Activated B cell treated with CpG ODN at 0.5 μM for 24 hours (primary cell): ENCODE data around the gene CDK14. TPM values are rescaled to one million over a fixed set of nuclear protein-coding genes. Genes with fewer than 3 reads are reported as not detected.

Experiments
- ATAC-seq: fragments of 200-7000 bp; cut with Tn5 transposase; one replicate; pipeline ENCODE4 v1.10.0; 2021; ENCODE audit warnings: low read depth, mild to moderate bottlenecking, moderate library complexity
- CTCF ChIA-PET: fragments of 350-600 bp; sonication (Branson Sonifier 250); formaldehyde crosslinking; loops from one replicate; lab custom pipeline; 2021; ENCODE audit warnings: antibody characterized with exemption; lab: Charles Lee
- POLR2A ChIA-PET: fragments of 350-600 bp; sonication (Branson Sonifier 250); formaldehyde crosslinking; loops from one replicate; lab custom pipeline; 2021; ENCODE audit warnings: antibody characterized with exemption; lab: Charles Lee
- DNase-seq: peaks from one replicate; pipeline ENCODE4 v3.0.0; 2022
- H3K27ac Mint-ChIP-seq: one replicate; pipeline ENCODE4 v1.8.0; 2020; ENCODE audit warnings: mixed read lengths
- H3K27me3 Mint-ChIP-seq: one replicate; pipeline ENCODE4 v1.8.0; 2021; ENCODE audit warnings: mixed read lengths
- H3K36me3 Mint-ChIP-seq: one replicate; pipeline ENCODE4 v1.8.0; 2021; ENCODE audit warnings: low read depth, mixed read lengths
- H3K4me1 Mint-ChIP-seq: one replicate; pipeline ENCODE4 v1.8.0; 2021; ENCODE audit warnings: mixed read lengths
- H3K4me3 Mint-ChIP-seq: one replicate; pipeline ENCODE4 v1.8.0; 2020; ENCODE audit warnings: mild to moderate bottlenecking, mixed read lengths
- H3K9me3 Mint-ChIP-seq: one replicate; pipeline ENCODE4 v1.8.0; 2020; ENCODE audit warnings: mixed read lengths
- intact Hi-C: fragments of 100-400 bp; cut with micrococcal nuclease; formaldehyde crosslinking; loops from one replicate; pipeline ENCODE4 v1.15.1; 2024
- total RNA-seq: library from RNA; stranded (reverse); gene quantifications from 2 replicates; pipeline ENCODE4 v1.2.3, GENCODE V29; 2022
- TF ChIP-seq, protein P1 (sequence below): fragments of 200-600 bp; IDR thresholded peaks from one replicate; pipeline ENCODE4 v1.8.0; 2022; ENCODE audit warnings: antibody characterized with exemption, mild to moderate bottlenecking

Gene CDK14
- total RNA-seq = 130 and 140 TPM in 2 replicates

DNA sequence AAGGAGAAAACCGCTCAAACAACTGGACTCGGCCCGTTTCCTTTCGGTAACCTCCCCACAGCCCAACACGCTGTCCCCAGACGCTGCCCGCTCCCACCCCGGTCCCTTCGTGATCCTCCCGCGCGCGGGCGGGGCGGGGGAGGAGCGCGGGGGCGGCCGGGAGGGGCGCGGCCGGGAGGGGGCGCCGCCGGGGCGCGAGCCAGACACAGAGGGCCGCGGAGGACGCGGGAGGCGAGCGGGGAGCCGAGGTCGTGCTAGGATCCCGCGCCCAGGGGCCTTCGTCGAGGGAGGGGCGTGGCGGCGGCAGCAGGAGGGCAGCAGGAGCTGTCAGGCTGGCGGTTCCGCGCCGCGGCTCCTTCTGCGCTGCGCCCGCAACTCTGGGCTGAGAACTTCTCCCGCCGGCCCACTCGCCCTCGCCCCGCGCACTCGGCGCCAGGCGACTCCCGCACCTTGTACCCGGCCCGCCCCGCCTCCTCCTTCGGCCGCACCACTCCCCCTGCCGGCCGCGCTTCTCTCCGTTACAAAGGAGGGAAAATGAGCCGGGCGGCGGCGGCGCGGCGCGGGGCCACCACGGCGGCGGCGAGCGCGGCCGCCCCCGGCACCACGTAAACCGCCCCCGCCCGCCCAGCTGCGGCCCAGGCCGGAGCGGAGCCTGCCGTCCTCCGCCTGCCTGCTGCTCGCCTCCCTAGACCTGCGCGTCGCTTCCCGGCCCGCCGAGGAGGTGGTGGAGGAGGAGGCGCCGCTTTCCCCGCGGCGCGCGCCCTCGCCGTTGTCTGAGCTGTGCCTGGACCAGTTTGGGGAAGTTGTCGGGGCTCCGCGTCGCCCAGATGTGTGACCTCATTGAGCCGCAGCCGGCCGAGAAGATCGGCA lies at the start of gene CDK14:
Gene CDK14 (plus strand): TSS at position 521 of the 870 bp plus-strand sequence. CDS start 307 bp downstream, at position 828.
- Mint-ChIP-seq H3K27me3 (no peaks in the 10 kb centered on the region), H3K36me3 (peaks cover 3% of the 10 kb centered on the region), H3K4me3 (peak within 1 kb of the TSS; percentile 96), H3K9me3 (no peaks in the 10 kb centered on the region), H3K4me1 (peaks cover 56% of the 10 kb centered on the region), H3K27ac (peak within 1 kb of the TSS; percentile 95)
- TF ChIP-seq, protein P1, sequence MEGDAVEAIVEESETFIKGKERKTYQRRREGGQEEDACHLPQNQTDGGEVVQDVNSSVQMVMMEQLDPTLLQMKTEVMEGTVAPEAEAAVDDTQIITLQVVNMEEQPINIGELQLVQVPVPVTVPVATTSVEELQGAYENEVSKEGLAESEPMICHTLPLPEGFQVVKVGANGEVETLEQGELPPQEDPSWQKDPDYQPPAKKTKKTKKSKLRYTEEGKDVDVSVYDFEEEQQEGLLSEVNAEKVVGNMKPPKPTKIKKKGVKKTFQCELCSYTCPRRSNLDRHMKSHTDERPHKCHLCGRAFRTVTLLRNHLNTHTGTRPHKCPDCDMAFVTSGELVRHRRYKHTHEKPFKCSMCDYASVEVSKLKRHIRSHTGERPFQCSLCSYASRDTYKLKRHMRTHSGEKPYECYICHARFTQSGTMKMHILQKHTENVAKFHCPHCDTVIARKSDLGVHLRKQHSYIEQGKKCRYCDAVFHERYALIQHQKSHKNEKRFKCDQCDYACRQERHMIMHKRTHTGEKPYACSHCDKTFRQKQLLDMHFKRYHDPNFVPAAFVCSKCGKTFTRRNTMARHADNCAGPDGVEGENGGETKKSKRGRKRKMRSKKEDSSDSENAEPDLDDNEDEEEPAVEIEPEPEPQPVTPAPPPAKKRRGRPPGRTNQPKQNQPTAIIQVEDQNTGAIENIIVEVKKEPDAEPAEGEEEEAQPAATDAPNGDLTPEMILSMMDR = no peak
- ATAC-seq (peak; percentile 66), DNase-seq (peak; percentile 79)
- ChIA-PET CTCF (interaction anchor here (1.0 to 3.3 kb wide), 15 partner anchors 10 to 438 kb away, joined by 3 to 21 read pairs (median 4); no protein-coding TSS in a partner anchor), POLR2A (interaction anchor here (0.6 to 1.7 kb wide), 12 partner anchors 10 to 422 kb away, joined by 3 to 5 read pairs (median 4); no protein-coding TSS in a partner anchor)
- intact Hi-C loops = loop anchor here (1.0 to 10.0 kb wide), 14 partner anchors 17 to 1851 kb away; partner anchors contain the start of genes AKAP9, CFAP69, CYP51A1 and FZD1

DNA sequence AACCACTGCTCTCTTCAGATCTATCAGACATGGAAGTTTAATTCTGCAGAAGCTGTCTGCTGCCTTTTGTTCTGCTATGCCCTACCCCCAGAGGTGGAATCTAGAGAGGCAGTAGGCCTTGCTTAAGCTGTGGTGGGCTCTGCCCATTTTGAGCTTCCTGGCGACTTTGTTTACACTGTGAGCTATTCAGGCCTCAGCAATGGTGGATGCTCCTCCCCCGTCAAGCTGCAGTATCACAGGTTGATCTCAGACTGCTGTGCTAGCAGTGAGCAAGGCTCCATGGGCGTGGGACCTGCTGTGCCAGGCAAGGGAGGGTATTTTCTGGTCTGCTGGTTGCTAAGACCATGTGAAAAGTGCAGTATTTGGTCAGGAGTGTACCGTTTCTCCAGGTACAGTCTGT lies 45.1 kb upstream of the CDK14 start:
- no peak for DNase-seq
- Mint-ChIP-seq H3K36me3 (no peaks in the 10 kb centered on the region), H3K4me1 (peaks cover 8% of the 10 kb centered on the region), H3K9me3 (no peaks in the 10 kb centered on the region), H3K27ac (no peak overlapping the region), H3K4me3 (no peak overlapping the region), H3K27me3 (peaks cover 3% of the 10 kb centered on the region)
- intact Hi-C loops = loop anchor here (5.0 kb wide), 2 partner anchors 156 to 1086 kb away; no protein-coding TSS in a partner anchor
- CTCF ChIA-PET = interaction anchor here (1.1 to 3.2 kb wide), 3 partner anchors 76 to 483 kb away, joined by 3 to 16 read pairs (median 10); no protein-coding TSS in a partner anchor
- ATAC-seq = no peak
- POLR2A ChIA-PET = no interaction called here
- TF ChIP-seq, protein P1 = no peak

DNA sequence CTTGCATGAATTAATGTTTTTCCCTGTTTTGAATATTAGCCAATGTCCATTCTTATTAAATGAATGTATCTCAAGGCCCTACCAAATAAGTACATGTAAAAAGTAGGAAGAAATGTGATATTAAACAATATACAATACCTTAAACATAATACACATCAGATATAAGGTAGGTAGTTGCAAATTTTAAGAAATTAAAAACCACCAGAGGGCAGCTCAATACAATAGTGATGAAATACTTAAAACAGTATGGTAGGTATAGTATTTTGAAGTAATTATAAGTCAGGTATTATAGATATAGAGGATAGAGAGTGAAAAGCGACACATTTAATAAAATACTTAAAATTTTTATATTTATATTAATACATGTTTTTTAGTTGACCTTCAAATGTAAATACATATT lies 43.6 kb upstream of the CDK14 start:
- Mint-ChIP-seq H3K27me3 (peaks cover 3% of the 10 kb centered on the region), H3K36me3 (no peaks in the 10 kb centered on the region), H3K27ac (no peak overlapping the region), H3K4me3 (no peak overlapping the region), H3K4me1 (peaks cover 3% of the 10 kb centered on the region), H3K9me3 (no peaks in the 10 kb centered on the region)
- ChIA-PET POLR2A (interaction anchor here (0.6 kb wide), 1 partner anchor 981 kb away, joined by 7 read pairs; no protein-coding TSS in a partner anchor), CTCF (interaction anchor here (1.7 to 3.2 kb wide), 2 partner anchors 77 to 481 kb away, joined by 10 to 16 read pairs; no protein-coding TSS in a partner anchor)
- DNase-seq (no peak), ATAC-seq (peak; percentile 34)
- intact Hi-C loops = loop anchor here (1.0 to 5.0 kb wide), 5 partner anchors 44 to 1085 kb away; partner anchors contain the start of gene CDK14
- TF ChIP-seq, protein P1 = no peak

DNA sequence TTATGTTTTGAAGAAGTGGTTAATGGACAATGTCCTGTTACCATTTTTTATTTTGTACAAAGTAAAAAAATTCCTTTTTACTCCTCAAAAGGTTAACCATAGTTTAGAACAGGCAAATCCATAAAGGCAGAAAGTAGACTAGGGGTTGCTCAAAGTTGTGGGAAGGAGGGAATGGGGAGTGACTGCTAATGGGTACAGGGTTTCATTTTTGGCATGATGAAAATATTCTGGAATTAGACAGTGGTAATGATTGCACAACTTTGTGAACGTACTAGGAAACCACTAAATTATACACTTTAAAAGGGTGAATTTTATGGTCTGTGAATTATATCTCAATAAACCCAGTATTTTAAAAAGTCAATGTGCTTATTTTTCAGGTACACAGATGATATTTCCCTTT lies 35.4 kb upstream of the CDK14 start:
- Mint-ChIP-seq H3K36me3 (no peaks in the 10 kb centered on the region), H3K4me1 (no peaks in the 10 kb centered on the region), H3K27ac (no peak overlapping the region), H3K27me3 (no peaks in the 10 kb centered on the region), H3K4me3 (no peak overlapping the region), H3K9me3 (no peaks in the 10 kb centered on the region)
- TF ChIP-seq, protein P1 = no peak
- ChIA-PET POLR2A (no interaction called here), CTCF (no interaction called here)
- ATAC-seq (no peak), DNase-seq (no peak)
- intact Hi-C loops = no loop called here

DNA sequence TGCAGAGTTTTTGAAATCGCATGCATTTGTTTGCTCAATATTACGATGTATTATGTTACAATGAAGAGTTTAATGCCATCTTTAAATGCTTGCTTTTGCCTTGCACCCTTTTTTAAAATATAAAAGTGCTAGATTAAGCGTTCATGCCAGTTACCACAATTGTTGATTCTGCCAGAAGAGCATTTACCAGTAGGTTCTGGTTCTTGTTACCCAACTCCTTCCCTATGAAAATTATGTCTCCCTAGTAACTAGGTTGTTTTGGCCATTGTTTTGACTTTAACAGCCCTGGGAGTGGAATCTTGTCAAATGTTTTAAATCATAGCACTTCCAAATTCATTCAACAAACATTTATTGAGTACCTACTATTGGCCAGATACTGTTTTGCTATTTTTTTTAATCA lies 32.8 kb upstream of the CDK14 start:
- H3K4me3 Mint-ChIP-seq = no peak overlapping the region
- H3K36me3 Mint-ChIP-seq = no peaks in the 10 kb centered on the region
- DNase-seq (no peak), ATAC-seq (no peak)
- intact Hi-C loops = no loop called here
- H3K9me3 Mint-ChIP-seq = no peaks in the 10 kb centered on the region
- H3K27me3 Mint-ChIP-seq = no peaks in the 10 kb centered on the region
- H3K4me1 Mint-ChIP-seq = peaks cover 7% of the 10 kb centered on the region
- ChIA-PET CTCF (no interaction called here), POLR2A (no interaction called here)
- no peak overlapping the region for H3K27ac Mint-ChIP-seq
- TF ChIP-seq, protein P1 = no peak
